ENCODE results near the gene KIF21B.

Gene KIF21B

GRCh38 chr1:201016943-201017827 lies 6.3 kb downstream of the KIF21B start:
- Mint-ChIP-seq H3K4me3 (peak overlapping the region; percentile 49), H3K36me3 (ENCODE audit: low read depth) (peaks cover 12% of the 10 kb centered on the region), H3K9me3 (no peaks in the 10 kb centered on the region), H3K27ac (peak overlapping the region; percentile 96), H3K4me1 (ENCODE audit: low read depth) (peaks cover 96% of the 10 kb centered on the region), H3K27me3 (no peaks in the 10 kb centered on the region)

GRCh38 chr1:201016211-201016651 lies 7.3 kb downstream of the KIF21B start:
- Mint-ChIP-seq H3K36me3 (ENCODE audit: low read depth) (peaks cover 16% of the 10 kb centered on the region), H3K4me3 (peak overlapping the region; percentile 62), H3K4me1 (ENCODE audit: low read depth) (peaks cover 96% of the 10 kb centered on the region), H3K9me3 (no peaks in the 10 kb centered on the region), H3K27me3 (no peaks in the 10 kb centered on the region), H3K27ac (peak overlapping the region; percentile 93)

- Mint-ChIP-seq H3K27me3 (no peaks in the 10 kb centered on the region), H3K9me3 (no peaks in the 10 kb centered on the region), H3K27ac (peak overlapping the region; percentile 93), H3K4me3 (peak overlapping the region; percentile 62), H3K4me1 (ENCODE audit: low read depth) (peaks cover 94% of the 10 kb centered on the region), H3K36me3 (ENCODE audit: low read depth) (peaks cover 16% of the 10 kb centered on the region)
These were observed 7.9 kb downstream of the KIF21B start for GRCh38 chr1:201015551-201016091.

GRCh38 chr1:201014816-201015200 lies 8.7 kb downstream of the KIF21B start:
- Mint-ChIP-seq H3K27ac (peak overlapping the region; percentile 10), H3K36me3 (ENCODE audit: low read depth) (peaks cover 16% of the 10 kb centered on the region), H3K9me3 (no peaks in the 10 kb centered on the region), H3K27me3 (no peaks in the 10 kb centered on the region), H3K4me3 (no peak overlapping the region), H3K4me1 (ENCODE audit: low read depth) (peaks cover 89% of the 10 kb centered on the region)

GRCh38 chr1:201013991-201014815 lies 9.3 kb downstream of the KIF21B start:
- Mint-ChIP-seq H3K27ac (peak overlapping the region; percentile 45), H3K9me3 (no peaks in the 10 kb centered on the region), H3K27me3 (no peaks in the 10 kb centered on the region), H3K4me1 (ENCODE audit: low read depth) (peaks cover 89% of the 10 kb centered on the region), H3K4me3 (no peak overlapping the region), H3K36me3 (ENCODE audit: low read depth) (peaks cover 16% of the 10 kb centered on the region)

- H3K27me3 Mint-ChIP-seq = no peaks in the 10 kb centered on the region
- H3K36me3 Mint-ChIP-seq (ENCODE audit: low read depth) = peaks cover 12% of the 10 kb centered on the region
- no peak overlapping the region for H3K4me3 Mint-ChIP-seq
- peak overlapping the region; percentile 60 for H3K27ac Mint-ChIP-seq
- peaks cover 83% of the 10 kb centered on the region for H3K4me1 Mint-ChIP-seq (ENCODE audit: low read depth)
- no peaks in the 10 kb centered on the region for H3K9me3 Mint-ChIP-seq
These were observed 10.5 kb downstream of the KIF21B start for GRCh38 chr1:201013031-201013485.

GRCh38 chr1:201011616-201012015 lies 11.9 kb downstream of the KIF21B start:
- Mint-ChIP-seq H3K4me1 (ENCODE audit: low read depth) (peaks cover 69% of the 10 kb centered on the region), H3K27ac (no peak overlapping the region), H3K9me3 (no peaks in the 10 kb centered on the region), H3K36me3 (ENCODE audit: low read depth) (peaks cover 11% of the 10 kb centered on the region), H3K4me3 (no peak overlapping the region), H3K27me3 (no peaks in the 10 kb centered on the region)

- peaks cover 14% of the 10 kb centered on the region for H3K36me3 Mint-ChIP-seq (ENCODE audit: low read depth)
- H3K27ac Mint-ChIP-seq = peak overlapping the region; percentile 26
- no peak overlapping the region for H3K4me3 Mint-ChIP-seq
- no peaks in the 10 kb centered on the region for H3K27me3 Mint-ChIP-seq
- H3K9me3 Mint-ChIP-seq = no peaks in the 10 kb centered on the region
- peaks cover 54% of the 10 kb centered on the region for H3K4me1 Mint-ChIP-seq (ENCODE audit: low read depth)
These were observed 13.4 kb downstream of the KIF21B start for GRCh38 chr1:201009962-201010645.

GRCh38 chr1:201008666-201009360 lies 14.7 kb downstream of the KIF21B start:
- Mint-ChIP-seq H3K4me3 (no peak overlapping the region), H3K27me3 (no peaks in the 10 kb centered on the region), H3K36me3 (ENCODE audit: low read depth) (peaks cover 14% of the 10 kb centered on the region), H3K9me3 (no peaks in the 10 kb centered on the region), H3K4me1 (ENCODE audit: low read depth) (peaks cover 45% of the 10 kb centered on the region), H3K27ac (no peak overlapping the region)

- H3K9me3 Mint-ChIP-seq = no peaks in the 10 kb centered on the region
- H3K36me3 Mint-ChIP-seq (ENCODE audit: low read depth) = peaks cover 23% of the 10 kb centered on the region
- no peak overlapping the region for H3K4me3 Mint-ChIP-seq
- no peaks in the 10 kb centered on the region for H3K27me3 Mint-ChIP-seq
- H3K4me1 Mint-ChIP-seq (ENCODE audit: low read depth) = peaks cover 43% of the 10 kb centered on the region
- no peak overlapping the region for H3K27ac Mint-ChIP-seq
These were observed 16.0 kb downstream of the KIF21B start for GRCh38 chr1:201007481-201007880.

GRCh38 chr1:201006450-201006849 lies 17.1 kb downstream of the KIF21B start:
- Mint-ChIP-seq H3K36me3 (ENCODE audit: low read depth) (peaks cover 29% of the 10 kb centered on the region), H3K27ac (no peak overlapping the region), H3K9me3 (no peaks in the 10 kb centered on the region), H3K4me3 (no peak overlapping the region), H3K4me1 (ENCODE audit: low read depth) (peaks cover 40% of the 10 kb centered on the region), H3K27me3 (no peaks in the 10 kb centered on the region)

GRCh38 chr1:201004732-201005131 lies 18.8 kb downstream of the KIF21B start:
- H3K27me3 Mint-ChIP-seq = no peaks in the 10 kb centered on the region
- H3K27ac Mint-ChIP-seq = no peak overlapping the region
- peaks cover 37% of the 10 kb centered on the region for H3K36me3 Mint-ChIP-seq (ENCODE audit: low read depth)
- no peak overlapping the region for H3K4me3 Mint-ChIP-seq
- peaks cover 29% of the 10 kb centered on the region for H3K4me1 Mint-ChIP-seq (ENCODE audit: low read depth)
- H3K9me3 Mint-ChIP-seq = no peaks in the 10 kb centered on the region

- H3K9me3 Mint-ChIP-seq = no peaks in the 10 kb centered on the region
- no peak overlapping the region for H3K4me3 Mint-ChIP-seq
- H3K27me3 Mint-ChIP-seq = no peaks in the 10 kb centered on the region
- H3K4me1 Mint-ChIP-seq (ENCODE audit: low read depth) = peaks cover 24% of the 10 kb centered on the region
- H3K36me3 Mint-ChIP-seq (ENCODE audit: low read depth) = peaks cover 40% of the 10 kb centered on the region
- H3K27ac Mint-ChIP-seq = no peak overlapping the region
These were observed 19.4 kb downstream of the KIF21B start for GRCh38 chr1:201004154-201004553.

- Mint-ChIP-seq H3K27ac (peak overlapping the region; percentile 74), H3K4me1 (ENCODE audit: low read depth) (peaks cover 18% of the 10 kb centered on the region), H3K4me3 (no peak overlapping the region), H3K36me3 (ENCODE audit: low read depth) (peaks cover 49% of the 10 kb centered on the region), H3K9me3 (no peaks in the 10 kb centered on the region), H3K27me3 (no peaks in the 10 kb centered on the region)
These were observed 21.0 kb downstream of the KIF21B start for GRCh38 chr1:201002510-201002909.
